Neural cell (in vitro differentiated cells): Measurements from ENCODE around the gene CDH1. TPM values are rescaled to one million over a fixed set of nuclear protein-coding genes. Genes with fewer than 3 reads are reported as not detected.
A peak's percentile ranks its signal among the peaks of the same experiment; 100 is the strongest.

ENCODE experiments used
- H2AFZ ChIP-seq: fragments of 200-600, 300-800 bp; sonication (generic), shearing (Covaris generic); 2 replicates; pipeline ENCODE4 v1.6.0; 2014; ENCODE audit warnings: low read depth, mild to moderate bottlenecking, antibody characterized with exemption, low read length, moderate library complexity
- H3F3A ChIP-seq: fragments of 200-600 bp; shearing (Covaris generic); 2 replicates; pipeline ENCODE4 v1.6.1; 2016; ENCODE audit warnings: mild to moderate bottlenecking, moderate library complexity, mixed read lengths, antibody characterized with exemption, low read length; ENCODE audit not compliant: insufficient read depth, poor library complexity, severe bottlenecking
- H3K27ac ChIP-seq: fragments of 200-600, 300-800 bp; sonication (generic), shearing (Covaris generic); 2 replicates; pipeline ENCODE4 v1.5.1; 2014; ENCODE audit warnings: mild to moderate bottlenecking, low read length, moderate library complexity
- H3K27me3 ChIP-seq: fragments of 300-800, 200-600 bp; sonication (generic), shearing (Covaris generic); 2 replicates; pipeline ENCODE4 v1.6.0; 2014; ENCODE audit warnings: mild to moderate bottlenecking, low read depth, low read length, moderate library complexity; ENCODE audit not compliant: insufficient read depth
- H3K36me3 ChIP-seq: fragments of 300-800, 200-600 bp; sonication (generic), shearing (Covaris generic); 2 replicates; pipeline ENCODE4 v1.5.1; 2014; ENCODE audit warnings: mild to moderate bottlenecking, antibody characterized with exemption, low read length, moderate library complexity; ENCODE audit not compliant: insufficient read depth
- H3K4me2 ChIP-seq: fragments of 300-800, 200-600 bp; sonication (generic), shearing (Covaris generic); 2 replicates; pipeline ENCODE4 v1.6.0; 2014; ENCODE audit warnings: mild to moderate bottlenecking, low read length
- H3K4me3 ChIP-seq: fragments of 300-800, 200-600 bp; sonication (generic), shearing (Covaris generic); 2 replicates; pipeline ENCODE4 v1.5.1; 2014; ENCODE audit warnings: mild to moderate bottlenecking, low read length, moderate library complexity
- H3K79me2 ChIP-seq: fragments of 200-600 bp; shearing (Covaris generic); replicated peaks from 2 replicates; pipeline ENCODE4 v1.6.0; 2014; ENCODE audit warnings: mild to moderate bottlenecking, low read length, moderate library complexity; ENCODE audit not compliant: insufficient read depth
- H3K9ac ChIP-seq: fragments of 300-800, 200-600 bp; sonication (generic), shearing (Covaris generic); 2 replicates; pipeline ENCODE4 v1.6.1; 2016; ENCODE audit warnings: mild to moderate bottlenecking, low read length, mixed read lengths
- H3K9me2 ChIP-seq: fragments of 200-600 bp; shearing (Covaris generic); 2 replicates; pipeline ENCODE4 v1.6.1; 2016; ENCODE audit warnings: mild to moderate bottlenecking, low read length, mixed read lengths; ENCODE audit not compliant: insufficient read depth
- H3K9me3 ChIP-seq: fragments of 200-600, 300-800 bp; sonication (generic), shearing (Covaris generic); 2 replicates; pipeline ENCODE4 v1.6.1; 2016; ENCODE audit warnings: mild to moderate bottlenecking, mixed run types, low read length, moderate library complexity, mixed read lengths
- H4K20me1 ChIP-seq: fragments of 200-600 bp; shearing (Covaris generic); 2 replicates; pipeline ENCODE4 v1.6.1; 2016; ENCODE audit warnings: mild to moderate bottlenecking, mixed run types; ENCODE audit not compliant: insufficient read depth
- EP300 ChIP-seq: fragments of 450-650 bp; conservative IDR thresholded peaks from 2 replicates; pipeline ENCODE4 v1.6.1; 2014; ENCODE audit warnings: antibody characterized with exemption, mild to moderate bottlenecking, moderate library complexity; ENCODE audit not compliant: poor library complexity, severe bottlenecking
- EZH2 ChIP-seq: fragments of 200-600, 300-800 bp; shearing (Covaris generic), sonication (generic); IDR thresholded peaks from 2 replicates; pipeline ENCODE4 v1.6.1; 2014; ENCODE audit warnings: antibody characterized with exemption, low read length, borderline replicate concordance, mild to moderate bottlenecking; ENCODE audit not compliant: insufficient read depth, poor library complexity, severe bottlenecking
- MXI1 ChIP-seq: fragments of 450-650 bp; conservative IDR thresholded peaks from 2 replicates; pipeline ENCODE4 v1.6.1; 2014; ENCODE audit warnings: antibody characterized with exemption, mild to moderate bottlenecking; ENCODE audit not compliant: poor library complexity, severe bottlenecking
- POLR2AphosphoS5 ChIP-seq: IDR thresholded peaks from 2 replicates; pipeline ENCODE4 v1.6.1; 2012
- RAD21 ChIP-seq: fragments of 450-650 bp; conservative IDR thresholded peaks from 2 replicates; pipeline ENCODE4 v1.6.1; 2014; ENCODE audit warnings: antibody characterized with exemption, mild to moderate bottlenecking, moderate library complexity
- SMC3 ChIP-seq: fragments of 450-650 bp; conservative IDR thresholded peaks from 2 replicates; pipeline ENCODE4 v1.6.1; 2014; ENCODE audit warnings: antibody characterized with exemption, mild to moderate bottlenecking, moderate library complexity; ENCODE audit not compliant: poor library complexity
- TAF1 ChIP-seq: IDR thresholded peaks from 2 replicates; pipeline ENCODE4 v1.6.1; 2012; ENCODE audit warnings: low read depth
- polyA plus RNA-seq: library from polyadenylated mRNA; depleted of rRNA; stranded (reverse); fragments of >200 nt; gene quantifications from 2 replicates; pipeline ENCODE4 v1.2.3, GENCODE V29; 2014
- TF ChIP-seq, protein P1 (sequence below): IDR thresholded peaks from 2 replicates; pipeline ENCODE4 v1.6.1; 2012; ENCODE audit warnings: borderline replicate concordance
- TF ChIP-seq, protein P2 (sequence below): fragments of 450-650 bp; IDR thresholded peaks from 2 replicates; pipeline ENCODE4 v1.5.1; 2014; ENCODE audit warnings: antibody characterized with exemption, mild to moderate bottlenecking, moderate library complexity; ENCODE audit not compliant: poor library complexity, severe bottlenecking

Gene CDH1
- polyA plus RNA-seq, 1 donor from 2014 or later: 1.2 TPM

DNA sequence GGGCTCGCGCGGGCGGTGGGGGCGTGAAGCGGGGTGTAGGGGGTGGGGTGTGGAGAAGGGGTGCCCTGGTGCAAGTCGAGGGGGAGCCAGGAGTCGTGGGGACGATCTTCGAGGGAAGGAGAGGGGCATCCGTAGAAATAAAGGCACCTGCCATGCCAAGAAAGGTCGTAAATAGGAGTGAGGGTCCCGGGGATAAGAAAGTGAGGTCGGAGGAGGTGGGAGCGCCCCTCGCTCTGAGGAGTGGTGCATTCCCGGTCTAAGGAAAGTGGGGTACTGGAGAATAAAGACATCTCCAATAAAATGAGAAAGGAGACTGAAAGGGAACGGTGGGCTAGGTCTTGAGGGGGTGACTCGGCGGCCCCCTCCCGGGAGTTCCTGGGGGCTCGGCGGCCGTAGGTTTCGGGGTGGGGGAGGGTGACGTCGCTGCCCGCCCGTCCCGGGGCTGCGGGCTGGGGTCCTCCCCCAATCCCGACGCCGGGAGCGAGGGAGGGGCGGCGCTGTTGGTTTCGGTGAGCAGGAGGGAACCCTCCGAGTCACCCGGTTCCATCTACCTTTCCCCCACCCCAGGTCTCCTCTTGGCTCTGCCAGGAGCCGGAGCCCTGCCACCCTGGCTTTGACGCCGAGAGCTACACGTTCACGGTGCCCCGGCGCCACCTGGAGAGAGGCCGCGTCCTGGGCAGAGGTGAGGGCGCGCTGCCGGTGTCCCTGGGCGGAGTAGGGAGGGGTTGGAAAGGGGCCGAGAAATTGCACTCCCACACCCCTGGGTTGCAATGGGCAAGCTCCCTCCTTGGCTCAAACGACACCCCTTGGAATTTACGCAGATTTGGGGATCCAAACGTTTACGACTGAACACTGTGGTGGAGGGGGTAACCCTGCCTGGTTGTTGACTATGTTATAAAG, 888 bp downstream of the CDH1 start:
- no peaks in the 10 kb centered on the region for H4K20me1 ChIP-seq
- no peak overlapping the region for H3K27ac ChIP-seq
- no peak overlapping the region for H2AFZ ChIP-seq
- H3K9me2 ChIP-seq: no peaks in the 10 kb centered on the region
- H3K4me2 ChIP-seq: peak overlapping the region; percentile 30
- no peaks in the 10 kb centered on the region for H3K9me3 ChIP-seq
- TF ChIP-seq EP300: no peak
- TF ChIP-seq, protein P1, sequence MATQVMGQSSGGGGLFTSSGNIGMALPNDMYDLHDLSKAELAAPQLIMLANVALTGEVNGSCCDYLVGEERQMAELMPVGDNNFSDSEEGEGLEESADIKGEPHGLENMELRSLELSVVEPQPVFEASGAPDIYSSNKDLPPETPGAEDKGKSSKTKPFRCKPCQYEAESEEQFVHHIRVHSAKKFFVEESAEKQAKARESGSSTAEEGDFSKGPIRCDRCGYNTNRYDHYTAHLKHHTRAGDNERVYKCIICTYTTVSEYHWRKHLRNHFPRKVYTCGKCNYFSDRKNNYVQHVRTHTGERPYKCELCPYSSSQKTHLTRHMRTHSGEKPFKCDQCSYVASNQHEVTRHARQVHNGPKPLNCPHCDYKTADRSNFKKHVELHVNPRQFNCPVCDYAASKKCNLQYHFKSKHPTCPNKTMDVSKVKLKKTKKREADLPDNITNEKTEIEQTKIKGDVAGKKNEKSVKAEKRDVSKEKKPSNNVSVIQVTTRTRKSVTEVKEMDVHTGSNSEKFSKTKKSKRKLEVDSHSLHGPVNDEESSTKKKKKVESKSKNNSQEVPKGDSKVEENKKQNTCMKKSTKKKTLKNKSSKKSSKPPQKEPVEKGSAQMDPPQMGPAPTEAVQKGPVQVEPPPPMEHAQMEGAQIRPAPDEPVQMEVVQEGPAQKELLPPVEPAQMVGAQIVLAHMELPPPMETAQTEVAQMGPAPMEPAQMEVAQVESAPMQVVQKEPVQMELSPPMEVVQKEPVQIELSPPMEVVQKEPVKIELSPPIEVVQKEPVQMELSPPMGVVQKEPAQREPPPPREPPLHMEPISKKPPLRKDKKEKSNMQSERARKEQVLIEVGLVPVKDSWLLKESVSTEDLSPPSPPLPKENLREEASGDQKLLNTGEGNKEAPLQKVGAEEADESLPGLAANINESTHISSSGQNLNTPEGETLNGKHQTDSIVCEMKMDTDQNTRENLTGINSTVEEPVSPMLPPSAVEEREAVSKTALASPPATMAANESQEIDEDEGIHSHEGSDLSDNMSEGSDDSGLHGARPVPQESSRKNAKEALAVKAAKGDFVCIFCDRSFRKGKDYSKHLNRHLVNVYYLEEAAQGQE: no peak
- TF ChIP-seq EZH2: no peak
- TF ChIP-seq, protein P2, sequence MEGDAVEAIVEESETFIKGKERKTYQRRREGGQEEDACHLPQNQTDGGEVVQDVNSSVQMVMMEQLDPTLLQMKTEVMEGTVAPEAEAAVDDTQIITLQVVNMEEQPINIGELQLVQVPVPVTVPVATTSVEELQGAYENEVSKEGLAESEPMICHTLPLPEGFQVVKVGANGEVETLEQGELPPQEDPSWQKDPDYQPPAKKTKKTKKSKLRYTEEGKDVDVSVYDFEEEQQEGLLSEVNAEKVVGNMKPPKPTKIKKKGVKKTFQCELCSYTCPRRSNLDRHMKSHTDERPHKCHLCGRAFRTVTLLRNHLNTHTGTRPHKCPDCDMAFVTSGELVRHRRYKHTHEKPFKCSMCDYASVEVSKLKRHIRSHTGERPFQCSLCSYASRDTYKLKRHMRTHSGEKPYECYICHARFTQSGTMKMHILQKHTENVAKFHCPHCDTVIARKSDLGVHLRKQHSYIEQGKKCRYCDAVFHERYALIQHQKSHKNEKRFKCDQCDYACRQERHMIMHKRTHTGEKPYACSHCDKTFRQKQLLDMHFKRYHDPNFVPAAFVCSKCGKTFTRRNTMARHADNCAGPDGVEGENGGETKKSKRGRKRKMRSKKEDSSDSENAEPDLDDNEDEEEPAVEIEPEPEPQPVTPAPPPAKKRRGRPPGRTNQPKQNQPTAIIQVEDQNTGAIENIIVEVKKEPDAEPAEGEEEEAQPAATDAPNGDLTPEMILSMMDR: no peak
- TF ChIP-seq TAF1: no peak
- no peak for TF ChIP-seq SMC3
- H3K36me3 ChIP-seq: no peaks in the 10 kb centered on the region
- no peaks in the 10 kb centered on the region for H3K79me2 ChIP-seq
- peaks cover 34% of the 10 kb centered on the region for H3K27me3 ChIP-seq
- peak overlapping the region; percentile 73 for H3K4me3 ChIP-seq
- no peaks in the 10 kb centered on the region for H3F3A ChIP-seq
- H3K9ac ChIP-seq: no peak overlapping the region

DNA sequence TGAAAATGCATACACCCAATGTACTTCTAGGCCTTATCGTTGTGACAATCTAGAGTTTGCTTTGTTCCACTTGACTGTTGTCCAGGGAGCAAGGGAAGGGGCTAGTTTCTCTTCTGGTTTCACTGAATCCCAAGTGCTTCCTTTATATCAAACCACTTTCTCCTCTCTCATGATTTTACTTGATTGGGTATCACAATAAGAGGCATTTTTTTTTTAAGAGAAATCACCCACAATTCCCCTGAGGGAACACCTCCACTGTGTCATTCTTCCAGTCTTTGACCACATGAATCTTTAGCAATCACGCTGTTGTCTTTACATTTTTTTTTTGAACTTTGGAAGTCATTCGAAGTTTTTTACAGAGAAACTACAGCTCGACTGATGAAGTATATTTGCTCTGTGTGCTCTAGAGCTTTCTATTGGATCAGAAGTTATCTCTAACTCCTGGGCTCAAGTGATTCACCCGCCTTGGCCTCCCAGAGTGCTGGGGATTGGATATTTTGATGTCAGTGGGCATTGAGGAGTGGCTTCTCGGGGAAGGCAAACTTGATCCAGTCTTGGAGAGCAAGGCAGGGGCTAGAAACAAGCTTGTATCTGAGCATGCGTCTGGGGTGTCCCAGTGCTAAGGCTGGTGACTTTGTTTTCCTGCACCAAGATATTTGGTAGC, 3.0 kb downstream of the CDH1 start:
- Histone ChIP-seq H3K36me3 (no peaks in the 10 kb centered on the region), H3K4me3 (no peak overlapping the region), H3K9me2 (no peaks in the 10 kb centered on the region), H2AFZ (no peak overlapping the region), H3K79me2 (no peaks in the 10 kb centered on the region), H4K20me1 (no peaks in the 10 kb centered on the region), H3K27me3 (peaks cover 30% of the 10 kb centered on the region), H3K4me2 (no peak overlapping the region), H3F3A (no peaks in the 10 kb centered on the region), H3K27ac (no peak overlapping the region), H3K9me3 (no peaks in the 10 kb centered on the region), H3K9ac (no peak overlapping the region)
- TF ChIP-seq RAD21 (no peak), SMC3 (no peak), EZH2 (no peak), EP300 (no peak), TAF1 (no peak), POLR2AphosphoS5 (no peak), MXI1 (no peak)
- TF ChIP-seq, protein P1: no peak
- TF ChIP-seq, protein P2: no peak
